GM21528 (cell line): Measurements from ENCODE around the gene GALNT2.
A peak's percentile ranks its signal among the peaks of the same experiment; 100 is the strongest.

Source experiments
- ATAC-seq: cut with Tn5 transposase; IDR thresholded peaks from one replicate; pipeline ENCODE4 v1.9.1; 2021; ENCODE audit warnings: mild to moderate bottlenecking, moderate library complexity; ENCODE audit not compliant: unreplicated experiment, low FRiP score

Gene GALNT2

GRCh38 chr1:230303822-230304221, 236.8 kb downstream of the GALNT2 start:
- no peak for ATAC-seq

- ATAC-seq = peak; percentile 51
Measured at GRCh38 chr1:230306169-230306568, 239.1 kb downstream of the GALNT2 start.

GRCh38 chr1:230307213-230307612, 240.2 kb downstream of the GALNT2 start:
- ATAC-seq = no peak

- no peak for ATAC-seq
Measured at GRCh38 chr1:230308039-230308438, 241.0 kb downstream of the GALNT2 start.

- ATAC-seq = no peak
Measured at GRCh38 chr1:230308821-230309220, 241.8 kb downstream of the GALNT2 start.

- no peak for ATAC-seq
Measured at GRCh38 chr1:230309646-230310177, 242.7 kb downstream of the GALNT2 start.

GRCh38 chr1:230310381-230311163, 243.5 kb downstream of the GALNT2 start:
- ATAC-seq = peak; percentile 56

- ATAC-seq = no peak
Measured at GRCh38 chr1:230312676-230313075, 245.6 kb downstream of the GALNT2 start.

- no peak for ATAC-seq
Measured at GRCh38 chr1:230313453-230314141, 246.6 kb downstream of the GALNT2 start.

GRCh38 chr1:230314142-230314470, 247.1 kb downstream of the GALNT2 start:
- ATAC-seq = no peak

GRCh38 chr1:230315099-230315498, 248.1 kb downstream of the GALNT2 start:
- ATAC-seq = no peak

GRCh38 chr1:230316864-230317745, 250.1 kb downstream of the GALNT2 start:
- ATAC-seq = no peak

GRCh38 chr1:230317823-230318819, 251.1 kb downstream of the GALNT2 start:
- ATAC-seq = no peak

GRCh38 chr1:230319014-230319747, 252.1 kb downstream of the GALNT2 start:
- no peak for ATAC-seq

- no peak for ATAC-seq
Measured at GRCh38 chr1:230320804-230321203, 253.8 kb downstream of the GALNT2 start.

GRCh38 chr1:230321341-230321740, 254.3 kb downstream of the GALNT2 start:
- no peak for ATAC-seq

GRCh38 chr1:230321741-230322420, 254.8 kb downstream of the GALNT2 start:
- no peak for ATAC-seq

- no peak for ATAC-seq
Measured at GRCh38 chr1:230322421-230322756, 255.4 kb downstream of the GALNT2 start.
